Erythroblast (primary cell): Measurements from ENCODE around the gene ANLN.
"Not testable (repeated sequence)": the region's sequence is repeated elsewhere in the genome, so short reads cannot be mapped to it uniquely, and the experiment has no call there.

Experiments used
- GATA1 ChIP-seq: IDR thresholded peaks from 2 replicates; pipeline ENCODE4 v1.6.1; 2011; ENCODE audit warnings: low read depth, mild to moderate bottlenecking, control low read depth, low read length, moderate library complexity
- POLR2A ChIP-seq: IDR thresholded peaks from 2 replicates; pipeline ENCODE4 v1.6.1; 2011; ENCODE audit warnings: mild to moderate bottlenecking, low read length

DNA sequence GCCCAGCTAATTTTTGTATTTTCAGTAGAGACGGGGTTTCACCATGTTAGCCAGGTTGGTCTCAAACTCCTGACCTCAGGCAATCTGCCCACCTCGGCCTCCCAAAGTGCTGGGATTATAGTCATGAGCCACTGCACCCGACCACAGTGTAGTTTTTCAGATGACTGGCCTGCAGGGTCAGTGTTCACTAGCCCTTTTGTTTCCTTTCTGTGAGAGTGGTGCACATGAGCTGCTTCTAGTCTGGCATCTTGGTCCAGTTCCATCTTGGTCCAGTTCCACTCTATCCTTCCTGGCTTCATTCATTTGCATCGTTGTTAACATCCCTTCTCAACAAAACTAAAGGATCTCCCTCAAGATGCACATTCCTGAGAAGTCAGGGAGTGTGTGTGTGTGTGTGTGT is 94.2 kb downstream of the ANLN start:
- not testable (repeated sequence) for TF ChIP-seq POLR2A, GATA1
